Activated naive CD4-positive, alpha-beta T cell treated with anti-CD3 and anti-CD28 coated beads, Interleukin-2, amount 10 ng/mL, durations not matched to agents 7 days and 5 days (primary cell): Measurements from ENCODE around the gene OSCAR.
"Not testable (repeated sequence)": the region's sequence is repeated elsewhere in the genome, so short reads cannot be mapped to it uniquely, and the experiment has no call there.

Experiments used
- CTCF ChIA-PET: fragments of 350-600 bp; sonication (Branson Sonifier 250); formaldehyde crosslinking; loops from one replicate; lab custom pipeline; 2021; ENCODE audit warnings: antibody characterized with exemption; lab: Charles Lee
- DNase-seq: peaks from one replicate; pipeline ENCODE4 v3.0.0-alpha.2; 2020
- H3K27ac Mint-ChIP-seq: one replicate; pipeline ENCODE4 v1.8.0; 2021; ENCODE audit warnings: mild to moderate bottlenecking, moderate library complexity, mixed read lengths
- H3K27me3 Mint-ChIP-seq: one replicate; pipeline ENCODE4 v1.8.0; 2021; ENCODE audit warnings: mild to moderate bottlenecking, mixed read lengths
- H3K36me3 Mint-ChIP-seq: one replicate; pipeline ENCODE4 v1.8.0; 2021; ENCODE audit warnings: mixed read lengths
- H3K4me1 Mint-ChIP-seq: one replicate; pipeline ENCODE4 v1.8.0; 2021; ENCODE audit warnings: mixed read lengths
- H3K4me3 Mint-ChIP-seq: one replicate; pipeline ENCODE4 v1.8.0; 2021; ENCODE audit warnings: mild to moderate bottlenecking, moderate library complexity, mixed read lengths
- H3K9me3 Mint-ChIP-seq: one replicate; pipeline ENCODE4 v1.8.0; 2021; ENCODE audit warnings: mixed read lengths

Gene OSCAR

DNA sequence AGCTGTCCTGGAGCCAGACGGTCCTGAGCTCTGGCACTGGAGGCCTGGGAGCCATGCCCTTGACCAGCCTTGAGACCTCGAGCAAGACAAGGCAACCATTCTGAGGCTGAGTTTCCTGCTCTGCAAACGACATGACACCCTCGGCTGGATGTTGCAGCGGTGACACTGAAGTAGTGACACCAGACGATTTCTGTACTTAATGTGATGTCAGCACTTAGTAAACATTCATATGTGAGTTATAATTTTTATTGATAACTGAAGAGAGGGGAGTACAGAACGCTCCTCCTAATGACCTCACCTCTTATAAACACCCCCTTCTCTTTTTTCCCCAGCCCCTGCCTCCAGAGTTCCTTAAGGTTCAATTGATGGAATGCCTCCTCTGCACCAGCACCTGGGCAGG, 7.9 kb upstream of the OSCAR start:
- Mint-ChIP-seq H3K27ac (no peak overlapping the region), H3K9me3 (no peaks in the 10 kb centered on the region), H3K4me3 (no peak overlapping the region), H3K27me3 (no peaks in the 10 kb centered on the region), H3K36me3 (peaks cover 43% of the 10 kb centered on the region), H3K4me1 (peaks cover 26% of the 10 kb centered on the region)
- CTCF ChIA-PET: no interaction called here
- no peak for DNase-seq

DNA sequence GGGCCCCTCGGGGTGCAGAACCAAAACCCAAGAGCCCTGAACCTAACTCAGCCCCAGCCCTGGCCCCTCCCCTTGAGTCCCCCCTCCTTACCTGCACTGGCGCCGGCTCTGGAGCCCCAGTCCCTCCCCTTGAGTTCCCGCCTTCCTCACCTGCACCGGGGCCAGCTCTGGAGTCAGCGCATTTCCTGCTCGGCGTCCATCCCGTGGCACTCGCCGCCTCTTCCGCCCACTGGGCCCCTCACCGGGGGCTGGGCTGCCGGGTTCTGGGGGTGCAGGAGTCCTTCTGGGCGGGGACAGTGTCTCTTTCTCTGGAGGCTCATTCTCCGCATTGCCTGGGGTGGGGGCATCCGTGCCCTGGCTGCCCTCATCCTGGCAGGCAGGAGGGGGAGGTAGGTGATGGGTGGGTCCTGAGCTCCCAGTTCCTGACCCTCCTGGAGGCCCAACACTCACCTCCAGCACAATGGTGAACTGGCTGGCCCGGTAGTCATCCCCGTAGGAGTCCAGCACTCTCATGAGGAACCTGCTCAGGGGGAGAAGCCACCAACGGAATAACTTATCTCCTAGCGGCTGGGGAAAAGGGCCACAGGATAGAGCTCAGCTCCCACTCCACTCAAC, 7.4 kb upstream of the OSCAR start:
- no peak overlapping the region for H3K27ac Mint-ChIP-seq

GRCh38 chr19:54106716-54107115, 6.1 kb upstream of the OSCAR start:
- H3K27ac Mint-ChIP-seq: no peak overlapping the region
- no peaks in the 10 kb centered on the region for H3K9me3 Mint-ChIP-seq
- H3K27me3 Mint-ChIP-seq: no peaks in the 10 kb centered on the region
- no peak for DNase-seq
- peaks cover 40% of the 10 kb centered on the region for H3K36me3 Mint-ChIP-seq
- CTCF ChIA-PET: no interaction called here
- no peak overlapping the region for H3K4me3 Mint-ChIP-seq
- peaks cover 32% of the 10 kb centered on the region for H3K4me1 Mint-ChIP-seq

More for the DNA sequence above, 7.4 kb upstream of the OSCAR start:
- DNase-seq: no peak
- H3K36me3 Mint-ChIP-seq: peaks cover 41% of the 10 kb centered on the region
- CTCF ChIA-PET: no interaction called here
- H3K4me1 Mint-ChIP-seq: peaks cover 26% of the 10 kb centered on the region
- no peaks in the 10 kb centered on the region for H3K9me3 Mint-ChIP-seq
- no peaks in the 10 kb centered on the region for H3K27me3 Mint-ChIP-seq
- H3K4me3 Mint-ChIP-seq: no peak overlapping the region

DNA sequence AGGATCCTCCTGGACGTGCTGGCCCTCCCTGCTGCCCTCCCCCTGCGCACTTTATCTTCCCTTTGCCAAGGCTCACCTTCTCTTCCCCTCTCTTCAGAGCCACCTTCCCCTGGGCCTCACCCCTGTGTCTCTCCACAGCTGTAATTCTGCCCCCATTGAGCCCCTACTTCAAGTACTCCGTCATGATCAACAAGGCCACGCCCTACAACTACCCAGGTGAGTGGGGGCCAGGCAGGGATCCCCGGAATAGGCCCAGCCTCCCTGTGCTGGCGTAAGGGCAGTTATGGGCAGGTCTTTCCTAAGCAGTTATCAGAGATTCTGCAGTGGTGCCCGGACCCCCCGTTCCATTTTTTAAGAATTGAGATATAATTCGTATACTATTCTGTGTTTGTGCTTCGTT, 5.2 kb upstream of the OSCAR start:
- H3K4me3 Mint-ChIP-seq: no peak overlapping the region
- peaks cover 31% of the 10 kb centered on the region for H3K4me1 Mint-ChIP-seq
- peak overlapping the region; percentile 62 for H3K27ac Mint-ChIP-seq
- peaks cover 37% of the 10 kb centered on the region for H3K36me3 Mint-ChIP-seq
- CTCF ChIA-PET: no interaction called here
- no peaks in the 10 kb centered on the region for H3K9me3 Mint-ChIP-seq
- H3K27me3 Mint-ChIP-seq: no peaks in the 10 kb centered on the region
- DNase-seq: no peak

GRCh38 chr19:54104998-54105715, 4.6 kb upstream of the OSCAR start:
- CTCF ChIA-PET: no interaction called here
- peaks cover 28% of the 10 kb centered on the region for H3K4me1 Mint-ChIP-seq
- H3K9me3 Mint-ChIP-seq: no peaks in the 10 kb centered on the region
- peaks cover 32% of the 10 kb centered on the region for H3K36me3 Mint-ChIP-seq
- H3K4me3 Mint-ChIP-seq: no peak overlapping the region
- H3K27me3 Mint-ChIP-seq: peaks cover 5% of the 10 kb centered on the region
- H3K27ac Mint-ChIP-seq: no peak overlapping the region
- DNase-seq: no peak

- H3K4me3 Mint-ChIP-seq: peak within 1 kb of the TSS; percentile 99
- H3K36me3 Mint-ChIP-seq: peaks cover 23% of the 10 kb centered on the region
- CTCF ChIA-PET: no interaction called here
- peaks cover 8% of the 10 kb centered on the region for H3K27me3 Mint-ChIP-seq
- H3K4me1 Mint-ChIP-seq: peaks cover 27% of the 10 kb centered on the region
- peak; percentile 98 for DNase-seq
- H3K9me3 Mint-ChIP-seq: no peaks in the 10 kb centered on the region
- peak within 1 kb of the TSS; percentile 91 for H3K27ac Mint-ChIP-seq
Measured at GRCh38 chr19:54102421-54103169, 2.0 kb upstream of the OSCAR start, which contains the start of gene NDUFA3. Gene NDUFA3 (plus strand): TSS chr19:54102855. CDS start chr19:54102879, 24 bp downstream.

- CTCF ChIA-PET, H3K27ac Mint-ChIP-seq, H3K9me3 Mint-ChIP-seq, H3K36me3 Mint-ChIP-seq, H3K4me3 Mint-ChIP-seq, DNase-seq: not testable (repeated sequence)
- peaks cover 29% of the 10 kb centered on the region for H3K27me3 Mint-ChIP-seq
- H3K4me1 Mint-ChIP-seq: peaks cover 26% of the 10 kb centered on the region
Measured at GRCh38 chr19:54099903-54100255, 724 bp downstream of the OSCAR start.

- peaks cover 3% of the 10 kb centered on the region for H3K36me3 Mint-ChIP-seq
- no peak for DNase-seq
- no peak overlapping the region for H3K4me3 Mint-ChIP-seq
- H3K4me1 Mint-ChIP-seq: peaks cover 28% of the 10 kb centered on the region
- CTCF ChIA-PET: no interaction called here
- no peak overlapping the region for H3K27ac Mint-ChIP-seq
- H3K9me3 Mint-ChIP-seq: no peaks in the 10 kb centered on the region
- peaks cover 34% of the 10 kb centered on the region for H3K27me3 Mint-ChIP-seq
Measured at GRCh38 chr19:54099190-54099902, 1.3 kb downstream of the OSCAR start.

DNA sequence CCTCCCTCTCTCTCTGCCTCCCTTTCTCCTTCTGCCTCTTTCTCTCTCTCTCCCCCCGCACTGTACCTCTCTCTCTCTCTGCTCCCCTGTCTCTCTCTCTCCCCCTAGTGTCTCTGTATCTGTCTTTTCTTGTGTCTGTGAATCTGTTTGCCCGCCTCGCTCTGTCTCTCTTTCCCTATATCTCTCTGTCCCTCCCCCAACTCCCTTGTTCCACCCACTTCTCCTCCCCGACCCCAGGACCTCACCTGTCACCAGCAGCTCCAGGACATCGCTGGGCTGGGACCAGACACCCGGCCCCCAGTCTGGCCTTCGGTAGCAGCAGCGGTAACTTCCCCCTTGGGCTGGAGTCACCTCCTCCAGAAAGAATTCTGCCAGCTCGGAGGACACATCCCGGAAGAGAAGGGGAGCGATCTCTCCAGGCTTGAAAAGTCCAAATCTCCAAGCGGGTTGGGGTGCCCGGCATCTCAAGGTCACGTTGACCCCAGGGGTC, 3.9 kb downstream of the OSCAR start:
- Mint-ChIP-seq H3K27ac (peak overlapping the region; percentile 11), H3K9me3 (peaks cover 3% of the 10 kb centered on the region), H3K36me3 (no peaks in the 10 kb centered on the region), H3K27me3 (peaks cover 41% of the 10 kb centered on the region), H3K4me1 (peaks cover 16% of the 10 kb centered on the region), H3K4me3 (peak overlapping the region; percentile 50)
- CTCF ChIA-PET: interaction anchor here (0.7 to 1.1 kb wide), 3 partner anchors 10 to 253 kb away, joined by 3 to 4 read pairs (median 3); partner anchors contain the start of gene CNOT3
- no peak for DNase-seq

GRCh38 chr19:54095859-54096616, 4.6 kb downstream of the OSCAR start:
- CTCF ChIA-PET: interaction anchor here (0.7 to 1.1 kb wide), 2 partner anchors 14 to 253 kb away, joined by 3 read pairs; no protein-coding TSS in a partner anchor
- peaks cover 16% of the 10 kb centered on the region for H3K4me1 Mint-ChIP-seq
- H3K27me3 Mint-ChIP-seq: peaks cover 41% of the 10 kb centered on the region
- H3K9me3 Mint-ChIP-seq, H3K36me3 Mint-ChIP-seq: not testable (repeated sequence)
- H3K4me3 Mint-ChIP-seq: peak overlapping the region; percentile 69
- peak overlapping the region; percentile 66 for H3K27ac Mint-ChIP-seq
- DNase-seq: peak; percentile 69

- Mint-ChIP-seq H3K4me3 (no peak overlapping the region), H3K9me3 (peaks cover 3% of the 10 kb centered on the region), H3K27ac (no peak overlapping the region)
Measured at GRCh38 chr19:54095136-54095858, 5.3 kb downstream of the OSCAR start.

GRCh38 chr19:54094426-54095000, 6.1 kb downstream of the OSCAR start:
- no peaks in the 10 kb centered on the region for H3K36me3 Mint-ChIP-seq
- H3K27me3 Mint-ChIP-seq: peaks cover 35% of the 10 kb centered on the region
- peaks cover 3% of the 10 kb centered on the region for H3K9me3 Mint-ChIP-seq
- H3K4me3 Mint-ChIP-seq: no peak overlapping the region
- no peak overlapping the region for H3K27ac Mint-ChIP-seq
- H3K4me1 Mint-ChIP-seq: peaks cover 16% of the 10 kb centered on the region
- CTCF ChIA-PET: no interaction called here
- DNase-seq: no peak

More at GRCh38 chr19:54095136-54095858, 5.3 kb downstream of the OSCAR start:
- CTCF ChIA-PET: interaction anchor here (0.7 kb wide), 1 partner anchor 13 kb away, joined by 3 read pairs; no protein-coding TSS in a partner anchor
- Mint-ChIP-seq H3K4me1 (peaks cover 16% of the 10 kb centered on the region), H3K36me3 (no peaks in the 10 kb centered on the region), H3K27me3 (peaks cover 38% of the 10 kb centered on the region)
- no peak for DNase-seq
